IMR-90 (cell line): ENCODE measurements around the gene PARK7. TPM values are rescaled to one million over a fixed set of nuclear protein-coding genes. Genes with fewer than 3 reads are reported as not detected.

Experiments
- ATAC-seq: fragments of 200-7000 bp; cut with Tn5 transposase; 2 replicates; pipeline ENCODE4 v1.9.1; 2020; ENCODE audit warnings: low read depth, mild to moderate bottlenecking, moderate library complexity
- BruUV-seq: library from RNA; stranded (reverse); fragments of 400-500 nt; replicated peaks from 2 replicates; lab custom pipeline; 2021; lab: Mats Ljungman, UMichigan
- CTCF ChIA-PET: fragments of 300-600 bp; formaldehyde crosslinking; extraction: SDS; loops from one replicate; lab custom pipeline; 2021; ENCODE audit warnings: antibody characterized with exemption; lab: Yijun Ruan, JAX
- POLR2A ChIA-PET: fragments of 300-600 bp; sonication (Branson Sonifier 250); formaldehyde crosslinking; loops from one replicate; lab custom pipeline; 2022; ENCODE audit warnings: antibody characterized with exemption; ENCODE audit not compliant: unreplicated experiment; lab: Charles Lee
- DNase-seq: peaks from one replicate; pipeline ENCODE4 v3.0.0; 2013
- H2AFZ ChIP-seq: replicated peaks from 2 replicates; pipeline ENCODE3; 2013; ENCODE audit warnings: low read length, mild to moderate bottlenecking; ENCODE audit not compliant: poor library complexity
- H2AK5ac ChIP-seq: 2 replicates; pipeline ENCODE4 v1.6.1; 2013; ENCODE audit warnings: low read depth, low read length, inconsistent platforms
- H2AK9ac ChIP-seq: replicated peaks from 2 replicates; pipeline ENCODE3; 2013; ENCODE audit warnings: mild to moderate bottlenecking, low read depth, low read length, moderate library complexity; ENCODE audit not compliant: poor library complexity
- H2BK120ac ChIP-seq: 2 replicates; pipeline ENCODE4 v1.6.1; 2013; ENCODE audit warnings: low read depth, low read length, inconsistent platforms
- H2BK15ac ChIP-seq: 3 replicates; pipeline ENCODE4 v1.6.1; 2013; ENCODE audit warnings: low read depth, low read length, inconsistent platforms
- H2BK20ac ChIP-seq: 2 replicates; pipeline ENCODE4 v1.6.1; 2013; ENCODE audit warnings: low read depth, mild to moderate bottlenecking, inconsistent platforms, low read length, moderate library complexity
- H2BK5ac ChIP-seq: 2 replicates; pipeline ENCODE4 v1.6.1; 2013; ENCODE audit warnings: mild to moderate bottlenecking, low read depth, low read length, inconsistent platforms; ENCODE audit not compliant: poor library complexity, severe bottlenecking
- H3K14ac ChIP-seq: replicated peaks from 2 replicates; pipeline ENCODE4 v1.6.1; 2013; ENCODE audit warnings: low read depth, low read length, inconsistent platforms
- H3K18ac ChIP-seq: 2 replicates; pipeline ENCODE4 v1.6.1; 2013; ENCODE audit warnings: low read depth, low read length, control low read depth
- H3K23ac ChIP-seq: 2 replicates; pipeline ENCODE4 v1.6.1; 2013; ENCODE audit warnings: low read depth, low read length, inconsistent platforms
- H3K27ac ChIP-seq: 2 replicates; pipeline ENCODE4 v1.5.1; 2013; ENCODE audit warnings: mild to moderate bottlenecking, control low read depth, low read length; ENCODE audit not compliant: insufficient read depth
- H3K27me3 ChIP-seq: 2 replicates; pipeline ENCODE4 v1.6.1; 2013; ENCODE audit warnings: low read length; ENCODE audit not compliant: control insufficient read depth, insufficient read depth
- H3K36me3 ChIP-seq: 2 replicates; pipeline ENCODE4 v1.6.1; 2013; ENCODE audit warnings: low read length, mixed read lengths; ENCODE audit not compliant: control insufficient read depth, insufficient read depth
- H3K4ac ChIP-seq: 2 replicates; pipeline ENCODE4 v1.6.1; 2013; ENCODE audit warnings: low read depth, low read length, inconsistent platforms
- H3K4me1 ChIP-seq: 2 replicates; pipeline ENCODE4 v1.6.1; 2013; ENCODE audit warnings: low read length, mixed read lengths; ENCODE audit not compliant: control insufficient read depth, insufficient read depth
- H3K4me2 ChIP-seq: 2 replicates; pipeline ENCODE4 v1.6.1; 2013; ENCODE audit warnings: low read depth, mild to moderate bottlenecking, control low read depth, low read length, moderate library complexity
- H3K4me3 ChIP-seq: 2 replicates; pipeline ENCODE4 v1.5.1; 2013; ENCODE audit warnings: low read depth, mild to moderate bottlenecking, control low read depth, low read length, moderate library complexity; ENCODE audit not compliant: insufficient read depth
- H3K56ac ChIP-seq: 2 replicates; pipeline ENCODE4 v1.6.1; 2013; ENCODE audit warnings: low read length, inconsistent platforms; ENCODE audit not compliant: insufficient read depth; ENCODE audit errors: extremely low read depth
- H3K79me1 ChIP-seq, 2 experiments: 2 replicates each; pipeline ENCODE4 v1.6.1; 2013; ENCODE audit warnings: low read length in 2 of 2, inconsistent platforms in 1 of 2, low read depth in 1 of 2
- H3K9ac ChIP-seq: 2 replicates; pipeline ENCODE4 v1.6.1; 2013; ENCODE audit warnings: low read depth, low read length, control low read depth
- H3K9me1 ChIP-seq: 2 replicates; pipeline ENCODE4 v1.6.1; 2013; ENCODE audit warnings: low read length, inconsistent platforms; ENCODE audit not compliant: insufficient read depth
- H3K9me3 ChIP-seq: 2 replicates; pipeline ENCODE4 v1.6.1; 2013; ENCODE audit warnings: low read length; ENCODE audit not compliant: control insufficient read depth, insufficient read depth
- H4K20me1 ChIP-seq: 2 replicates; pipeline ENCODE4 v1.6.1; 2013; ENCODE audit warnings: low read length, inconsistent platforms; ENCODE audit not compliant: insufficient read depth
- H4K5ac ChIP-seq: 2 replicates; pipeline ENCODE4 v1.6.1; 2013; ENCODE audit warnings: mild to moderate bottlenecking, low read depth, low read length, control low read depth
- H4K8ac ChIP-seq, 2 experiments: 2 replicates each; pipeline ENCODE4 v1.6.1; 2013; ENCODE audit warnings: low read depth in 2 of 2, low read length in 2 of 2, control low read depth in 1 of 2, inconsistent platforms in 1 of 2
- H4K91ac ChIP-seq: 2 replicates; pipeline ENCODE4 v1.6.1; 2013; ENCODE audit warnings: low read depth, low read length, inconsistent platforms; ENCODE audit not compliant: insufficient read depth
- CEBPB ChIP-seq: IDR thresholded peaks from 2 replicates; pipeline ENCODE4 v1.6.1; 2012; ENCODE audit warnings: low read depth, low read length, improper control_type of control experiment
- FOS ChIP-seq: fragments of 150-350 bp; IDR thresholded peaks from 2 replicates; pipeline ENCODE4 v1.6.1; 2016; ENCODE audit warnings: low read depth, low read length
- WGBS, 2 experiments: methylation state at CpG; one replicate each; pipeline versions ENCODE4 v1.1.5 to v1.1.7; 2013; ENCODE audit warnings: missing lambda C conversion rate in 2 of 2; ENCODE audit not compliant: insufficient read length in 1 of 2; ENCODE audit errors: extremely low coverage in 2 of 2; 5-methylcytosine and 5-hydroxymethylcytosine counted together
- dilution Hi-C: fragments of 300-500 bp; cut with HindIII; formaldehyde crosslinking; loops from one replicate; pipeline ENCODE4 v1.14.3; 2018; ENCODE audit warnings: low sequenced_read_pairs; ENCODE audit not compliant: unreplicated experiment
- in situ Hi-C: fragments of 300-500 bp; cut with MboI; formaldehyde crosslinking; loops from 3 replicates; pipeline ENCODE4 v1.14.3; 2019; ENCODE audit warnings: low sequenced_read_pairs, inconsistent platforms, mixed read lengths
- intact Hi-C: fragments of 100-400 bp; cut with micrococcal nuclease; formaldehyde crosslinking; loops from 2 replicates; pipeline ENCODE4 v1.10.0; 2022
- polyA plus RNA-seq, 3 experiments: library from polyadenylated mRNA; depleted of rRNA; stranded (reverse); fragments of >200 nt; gene quantifications; 2 replicates each; pipeline ENCODE4 v1.2.3, GENCODE V29; 2012; ENCODE audit warnings: low replicate concordance in 1 of 3
- total RNA-seq: library from RNA; depleted of rRNA; stranded (reverse); fragments of >200 nt; gene quantifications from 2 replicates; pipeline ENCODE4 v1.2.3, GENCODE V29; 2012

PARK7 gene
- total and polyA plus RNA-seq, 2 of the 4 experiments (the other 2 are of a cell fraction), result 207 to 357 TPM

GRCh38 chr1:8015809-8016165, 54.3 kb downstream of the PARK7 start:
- Histone ChIP-seq H3K14ac (no peak overlapping the region), H2BK15ac (no peak overlapping the region), H2AK5ac (no peak overlapping the region), H4K91ac (no peak overlapping the region), H3K9ac (no peak overlapping the region; the same call in 1 of the 2 replicates), H3K4me2 (peak overlapping the region; percentile 38), H4K8ac (no peak overlapping the region), H2AFZ (no peak overlapping the region), H3K9me3 (no peaks in the 10 kb centered on the region), H3K4me3 (no peak overlapping the region), H3K4ac (no peak overlapping the region), H2BK120ac (no peak overlapping the region), H3K79me1 (peaks cover 36 to 80% of the 10 kb centered on the region in 2 experiments; a peak in 3 of 4 replicates), H3K9me1 (peaks cover 6% of the 10 kb centered on the region; the same call in 1 of the 2 replicates), H4K5ac (no peak overlapping the region), H2AK9ac (no peak overlapping the region), H3K27me3 (no peaks in the 10 kb centered on the region), H3K4me1 (peaks cover 20% of the 10 kb centered on the region), H2BK20ac (no peak overlapping the region), H3K23ac (peak overlapping the region; percentile 13; the same call in 1 of the 2 replicates), H2BK5ac (peak overlapping the region; percentile 59), H3K27ac (peak overlapping the region; percentile 35; the same call in 1 of the 2 replicates), H3K36me3 (peaks cover 32% of the 10 kb centered on the region), H3K18ac (no peak overlapping the region), H4K20me1 (peaks cover 89% of the 10 kb centered on the region), H3K56ac (no peak overlapping the region)
- ChIA-PET POLR2A (no interaction called here), CTCF (interaction anchor here (0.6 to 6.7 kb wide), 10 partner anchors 32 to 394 kb away, joined by 3 to 27 read pairs (median 6); no protein-coding TSS in a partner anchor)
- BruUV-seq, result no TSS peak
- peak; percentile 89 for TF ChIP-seq CEBPB
- no peak for TF ChIP-seq FOS
- dilution Hi-C loops (loop anchor here (25.0 kb wide), 1 partner anchor 297 kb away; the partner anchor contains the start of gene SLC45A1), in situ Hi-C loops (loop anchor here (5.0 kb wide), 2 partner anchors 38 to 297 kb away; no protein-coding TSS in a partner anchor), intact Hi-C loops (loop anchor here (1.0 kb wide), 3 partner anchors 33 to 334 kb away; no protein-coding TSS in a partner anchor)
- DNase-seq (no peak), ATAC-seq (no peak)
- no CpG with 5 or more reads among the region's 2 CpGs for WGBS, 2 experiments
